BJ (cell line): ENCODE results near the gene NIBAN1. TPM values are rescaled to one million over a fixed set of nuclear protein-coding genes. Genes with fewer than 3 reads are reported as not detected.
"Not testable (repeated sequence)": the region's sequence is repeated elsewhere in the genome, so short reads cannot be mapped to it uniquely, and the experiment has no call there.

ENCODE experiments used
- CTCF ChIA-PET: fragments of 350-600 bp; formaldehyde crosslinking; extraction: SDS; loops from one replicate; lab custom pipeline; 2021; ENCODE audit warnings: antibody characterized with exemption, inconsistent platforms; lab: Yijun Ruan, JAX
- POLR2A ChIA-PET: fragments of 300-600 bp; sonication (Branson Sonifier 250); formaldehyde crosslinking; extraction: SDS; loops from one replicate; lab custom pipeline; 2021; ENCODE audit warnings: antibody characterized with exemption; lab: Charles Lee
- DNase-seq: peaks from one replicate; pipeline ENCODE4 v3.0.0-alpha.2; 2011; ENCODE audit warnings: low read depth
- H3K27me3 ChIP-seq: 2 replicates; pipeline ENCODE4 v1.6.0; 2011; ENCODE audit warnings: low read length; ENCODE audit not compliant: control insufficient read depth, insufficient read depth
- H3K36me3 ChIP-seq: 2 replicates; pipeline ENCODE4 v1.5.1; 2011; ENCODE audit warnings: low read length; ENCODE audit not compliant: control insufficient read depth, insufficient read depth
- H3K4me3 ChIP-seq: 2 replicates; pipeline ENCODE4 v1.5.1; 2011; ENCODE audit warnings: low read depth, mild to moderate bottlenecking, control low read depth, low read length
- CTCF ChIP-seq: IDR thresholded peaks from 2 replicates; pipeline ENCODE4 v1.5.1; 2011; ENCODE audit warnings: low read depth, mild to moderate bottlenecking, control low read depth, inconsistent platforms, low read length, moderate library complexity; ENCODE audit not compliant: insufficient read depth
- polyA plus RNA-seq: library from polyadenylated mRNA; depleted of rRNA; stranded (reverse); fragments of >200 nt; gene quantifications from 2 replicates; pipeline ENCODE4 v1.2.3, GENCODE V29; 2011

Gene NIBAN1
- polyA plus RNA-seq, 1 experiment, result 28.2 TPM

- no peaks in the 10 kb centered on the region for H3K36me3 ChIP-seq
- POLR2A ChIA-PET, result no interaction called here
- no peaks in the 10 kb centered on the region for H3K27me3 ChIP-seq
- no peak for DNase-seq
- no peak overlapping the region for H3K4me3 ChIP-seq
- CTCF ChIA-PET, result interaction anchor here (0.8 kb wide), 1 partner anchor 211 kb away, joined by 3 read pairs; no protein-coding TSS in a partner anchor
- no peak for TF ChIP-seq CTCF
Observed at GRCh38 chr1:184958554-184959353, 15.6 kb downstream of the NIBAN1 start.

GRCh38 chr1:184957901-184958300, 16.4 kb downstream of the NIBAN1 start:
- CTCF ChIA-PET, result interaction anchor here (0.7 to 0.8 kb wide), 2 partner anchors 212 to 736 kb away, joined by 3 read pairs; no protein-coding TSS in a partner anchor
- H3K36me3 ChIP-seq, POLR2A ChIA-PET, H3K27me3 ChIP-seq, H3K4me3 ChIP-seq, DNase-seq: not testable (repeated sequence)

- no peak for DNase-seq
- Histone ChIP-seq H3K27me3 (no peaks in the 10 kb centered on the region), H3K4me3 (no peak overlapping the region), H3K36me3 (no peaks in the 10 kb centered on the region)
- no peak for TF ChIP-seq CTCF
- CTCF ChIA-PET, result interaction anchor here (0.7 kb wide), 1 partner anchor 737 kb away, joined by 3 read pairs; no protein-coding TSS in a partner anchor
- POLR2A ChIA-PET, result no interaction called here
Observed at GRCh38 chr1:184956999-184957700, 17.2 kb downstream of the NIBAN1 start.

GRCh38 chr1:184954232-184954995, 19.9 kb downstream of the NIBAN1 start:
- ChIA-PET POLR2A (interaction anchor here (0.5 kb wide), 1 partner anchor 115 kb away, joined by 3 read pairs; no protein-coding TSS in a partner anchor), CTCF (interaction anchor here (0.8 kb wide), 1 partner anchor 28 kb away, joined by 3 read pairs; no protein-coding TSS in a partner anchor)
- no peak for DNase-seq
- Histone ChIP-seq H3K27me3 (no peaks in the 10 kb centered on the region), H3K36me3 (no peaks in the 10 kb centered on the region), H3K4me3 (no peak overlapping the region)
- TF ChIP-seq CTCF, result no peak

GRCh38 chr1:184953600-184954219, 20.6 kb downstream of the NIBAN1 start:
- Histone ChIP-seq H3K4me3 (no peak overlapping the region), H3K27me3 (no peaks in the 10 kb centered on the region), H3K36me3 (no peaks in the 10 kb centered on the region)
- no peak for TF ChIP-seq CTCF
- DNase-seq, result no peak
- ChIA-PET POLR2A (no interaction called here), CTCF (no interaction called here)
